Mesenchymal stem cell (in vitro differentiated cells and primary cell): ENCODE data around the gene PPP1R26.

ENCODE experiments used
- DNase-seq: peaks from one replicate; pipeline ENCODE4 v3.0.0-alpha.2; 2013
- H2AFZ ChIP-seq: one replicate; pipeline ENCODE4 v1.6.1; 2013; ENCODE audit warnings: low read depth, mild to moderate bottlenecking, control low read depth, inconsistent platforms, low read length, moderate library complexity
- H2AK5ac ChIP-seq: 2 replicates; pipeline ENCODE4 v1.6.1; 2013; ENCODE audit warnings: low read length, moderate library complexity, mild to moderate bottlenecking, inconsistent platforms; ENCODE audit not compliant: severe bottlenecking
- H2BK120ac ChIP-seq: one replicate; pipeline ENCODE4 v1.6.1; 2013; ENCODE audit warnings: low read depth, mild to moderate bottlenecking, inconsistent platforms, low read length, moderate library complexity
- H2BK12ac ChIP-seq, 2 experiments: one replicate each; pipeline ENCODE4 v1.6.1; 2013; ENCODE audit warnings: inconsistent platforms in 2 of 2, low read length in 2 of 2, mild to moderate bottlenecking in 2 of 2, moderate library complexity in 2 of 2, control low read depth in 1 of 2
- H2BK15ac ChIP-seq: one replicate; pipeline ENCODE4 v1.6.1; 2013; ENCODE audit warnings: mild to moderate bottlenecking, low read depth, inconsistent platforms; ENCODE audit not compliant: poor library complexity, severe bottlenecking
- H2BK5ac ChIP-seq: 2 replicates; pipeline ENCODE4 v1.6.1; 2013; ENCODE audit warnings: low read depth, mild to moderate bottlenecking, low read length, control low read depth, inconsistent platforms; ENCODE audit not compliant: poor library complexity, severe bottlenecking
- H3K14ac ChIP-seq, 2 experiments: one replicate each; pipeline ENCODE4 v1.6.1; 2013; ENCODE audit warnings: inconsistent platforms in 2 of 2, low read length in 2 of 2, control low read depth in 1 of 2, mild to moderate bottlenecking in 1 of 2, moderate library complexity in 1 of 2
- H3K18ac ChIP-seq, 2 experiments: one replicate each; pipeline ENCODE4 v1.6.1; 2013; ENCODE audit warnings: inconsistent platforms in 2 of 2, low read length in 2 of 2, control low read depth in 1 of 2, low read depth in 1 of 2, mild to moderate bottlenecking in 1 of 2
- H3K23ac ChIP-seq, 2 experiments: one replicate each; pipeline ENCODE4 v1.6.1; 2013; ENCODE audit warnings: inconsistent platforms in 2 of 2, low read length in 2 of 2, mild to moderate bottlenecking in 2 of 2, moderate library complexity in 2 of 2, control low read depth in 1 of 2
- H3K27ac ChIP-seq: 2 replicates; pipeline ENCODE4 v1.5.1; 2013; ENCODE audit warnings: mild to moderate bottlenecking, moderate library complexity, low read length, control low read depth, inconsistent platforms; ENCODE audit not compliant: poor library complexity, severe bottlenecking
- H3K27me3 ChIP-seq, 2 experiments: 2 replicates each; pipeline versions ENCODE4 v1.6.1 to v1.7.0; 2013; ENCODE audit warnings: low read length in 2 of 2, mild to moderate bottlenecking in 2 of 2, moderate library complexity in 2 of 2, control low read depth in 1 of 2, inconsistent platforms in 1 of 2; ENCODE audit not compliant: control insufficient read depth in 1 of 2, insufficient read depth in 1 of 2
- H3K36me3 ChIP-seq, 2 experiments: 2 replicates each; pipeline versions ENCODE4 v1.6.1 to v1.7.0; 2013; ENCODE audit warnings: low read length in 2 of 2, control low read depth in 1 of 2, inconsistent platforms in 1 of 2, low read depth in 1 of 2, mild to moderate bottlenecking in 1 of 2; ENCODE audit not compliant: insufficient read depth in 2 of 2, control insufficient read depth in 1 of 2
- H3K4ac ChIP-seq, 2 experiments: one replicate each; pipeline ENCODE4 v1.6.1; 2013; ENCODE audit warnings: inconsistent platforms in 2 of 2, low read length in 2 of 2, mild to moderate bottlenecking in 2 of 2, moderate library complexity in 2 of 2, control low read depth in 1 of 2, low read depth in 1 of 2
- H3K4me1 ChIP-seq: 2 replicates; pipeline ENCODE4 v1.6.1; 2013; ENCODE audit warnings: low read depth, low read length, control low read depth; ENCODE audit not compliant: control insufficient read depth, insufficient read depth
- H3K4me2 ChIP-seq: 2 replicates; pipeline ENCODE4 v1.6.1; 2013; ENCODE audit warnings: low read length, mild to moderate bottlenecking, inconsistent platforms; ENCODE audit not compliant: poor library complexity, severe bottlenecking
- H3K4me3 ChIP-seq, 2 experiments: 2 replicates each; pipeline versions ENCODE4 v1.5.1 to v1.7.0; 2013; ENCODE audit warnings: low read length in 2 of 2, mild to moderate bottlenecking in 2 of 2, control low read depth in 1 of 2, low read depth in 1 of 2; ENCODE audit not compliant: insufficient read depth in 1 of 2
- H3K79me1 ChIP-seq: replicated peaks from 2 replicates; pipeline ENCODE4 v1.6.1; 2013; ENCODE audit warnings: mild to moderate bottlenecking, control low read depth, low read length, inconsistent platforms; ENCODE audit not compliant: poor library complexity, severe bottlenecking
- H3K9ac ChIP-seq: 2 replicates; pipeline ENCODE4 v1.7.0; 2013; ENCODE audit warnings: mild to moderate bottlenecking, low read length, moderate library complexity
- H3K9me3 ChIP-seq: 2 replicates; pipeline ENCODE4 v1.7.0; 2013; ENCODE audit warnings: mild to moderate bottlenecking, low read length; ENCODE audit not compliant: control insufficient read depth
- H4K8ac ChIP-seq: one replicate; pipeline ENCODE4 v1.6.1; 2013; ENCODE audit warnings: inconsistent platforms, mild to moderate bottlenecking, low read length, moderate library complexity
- H4K91ac ChIP-seq: one replicate; pipeline ENCODE4 v1.6.1; 2013; ENCODE audit warnings: mild to moderate bottlenecking, low read length, inconsistent platforms
- WGBS: methylation state at CpG from one replicate; pipeline ENCODE4 v1.1.7; 2013; ENCODE audit warnings: mixed read lengths; 5-methylcytosine and 5-hydroxymethylcytosine counted together

PPP1R26 gene

DNA sequence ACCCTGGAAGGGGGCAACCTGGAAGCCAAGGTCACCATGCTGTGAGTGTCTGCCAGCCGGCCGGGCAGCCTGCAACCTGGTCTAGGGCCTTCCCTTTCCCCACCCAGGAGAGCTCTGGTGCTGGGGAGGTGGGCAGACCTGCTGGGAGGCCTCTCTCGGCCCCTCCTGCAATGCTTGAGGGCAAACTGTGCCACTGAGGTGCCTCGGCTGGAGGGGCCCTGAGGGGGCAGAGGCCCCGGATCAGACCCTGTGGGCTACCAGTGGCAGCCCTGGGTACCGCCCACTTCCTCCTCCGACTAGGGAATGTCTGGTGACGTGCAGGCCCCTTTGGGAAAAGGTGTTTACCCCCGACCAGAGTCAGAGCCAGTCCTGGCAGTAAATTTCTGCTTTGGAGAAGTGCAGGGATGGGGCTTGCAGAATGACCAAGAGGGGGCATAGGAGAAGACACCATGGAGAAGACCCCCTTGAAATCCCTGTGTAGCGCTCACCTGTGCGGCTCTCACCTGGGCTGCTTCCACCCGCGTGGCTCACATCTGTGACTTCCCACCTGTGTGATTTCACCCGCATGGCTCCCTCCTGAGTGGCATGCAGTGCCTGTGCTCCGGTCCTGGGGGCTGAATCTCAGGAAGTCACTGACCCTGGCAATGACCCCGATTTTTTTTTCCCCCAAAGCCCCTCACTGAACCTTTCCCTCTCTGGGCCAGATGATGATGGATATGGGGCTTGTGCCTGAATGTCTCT, 42.7 kb downstream of the PPP1R26 start:
- H3K18ac ChIP-seq: no peak overlapping the region

GRCh38 chr9:135522931-135523330, 43.3 kb downstream of the PPP1R26 start:
- no peak overlapping the region for H2BK12ac ChIP-seq
- no peak for DNase-seq
- H3K27ac ChIP-seq: no peak overlapping the region
- no peak overlapping the region for H3K4me2 ChIP-seq
- H3K79me1 ChIP-seq: no peaks in the 10 kb centered on the region
- H2AFZ ChIP-seq: no peak overlapping the region
- WGBS: 77% methylated on average over 17 of the region's 17 CpGs
- no peak overlapping the region for H2BK15ac ChIP-seq
- no peaks in the 10 kb centered on the region for H3K9me3 ChIP-seq
- H2BK5ac ChIP-seq: no peak overlapping the region
- H3K4ac ChIP-seq: no peak overlapping the region
- no peaks in the 10 kb centered on the region for H3K36me3 ChIP-seq
- H2AK5ac ChIP-seq: no peak overlapping the region
- H3K27me3 ChIP-seq: peaks cover 12 to 58% of the 10 kb centered on the region in 2 experiments
- peaks cover 11% of the 10 kb centered on the region for H3K4me1 ChIP-seq
- H2BK120ac ChIP-seq: no peak overlapping the region
- no peak overlapping the region for H3K18ac ChIP-seq
- H3K23ac ChIP-seq: no peak overlapping the region
- no peak overlapping the region for H4K8ac ChIP-seq
- no peak overlapping the region for H3K4me3 ChIP-seq
- no peak overlapping the region for H3K9ac ChIP-seq
- no peak overlapping the region for H4K91ac ChIP-seq
- no peak overlapping the region for H3K14ac ChIP-seq

More for the DNA sequence above, 42.7 kb downstream of the PPP1R26 start:
- H3K27me3 ChIP-seq: peaks cover 12 to 63% of the 10 kb centered on the region in 2 experiments
- DNase-seq: no peak
- H3K79me1 ChIP-seq: no peaks in the 10 kb centered on the region
- no peak overlapping the region for H3K23ac ChIP-seq
- no peak overlapping the region for H3K27ac ChIP-seq
- no peak overlapping the region for H2BK12ac ChIP-seq
- H3K4me2 ChIP-seq: no peak overlapping the region
- no peak overlapping the region for H2AK5ac ChIP-seq
- no peak overlapping the region for H3K14ac ChIP-seq
- no peak overlapping the region for H3K9ac ChIP-seq
- no peak overlapping the region for H4K91ac ChIP-seq
- no peak overlapping the region for H2BK5ac ChIP-seq
- H3K9me3 ChIP-seq: no peaks in the 10 kb centered on the region
- no peak overlapping the region for H4K8ac ChIP-seq
- peaks cover 11% of the 10 kb centered on the region for H3K4me1 ChIP-seq
- no peak overlapping the region for H2BK15ac ChIP-seq
- H3K36me3 ChIP-seq: no peaks in the 10 kb centered on the region
- no peak overlapping the region for H3K4ac ChIP-seq
- H3K4me3 ChIP-seq: no peak overlapping the region
- 80% methylated on average over 14 of the region's 16 CpGs for whole genome bisulfite sequencing
- H2BK120ac ChIP-seq: no peak overlapping the region
- H2AFZ ChIP-seq: no peak overlapping the region

- Histone ChIP-seq H3K9me3 (no peaks in the 10 kb centered on the region), H2AFZ (no peak overlapping the region), H2AK5ac (no peak overlapping the region), H2BK5ac (no peak overlapping the region), H2BK120ac (no peak overlapping the region), H2BK12ac (peak overlapping the region in 1 of 2 experiments; percentile 42), H3K18ac (no peak overlapping the region), H3K9ac (no peak overlapping the region), H3K4ac (no peak overlapping the region), H3K14ac (peak overlapping the region in 1 of 2 experiments; percentile 90), H3K23ac (no peak overlapping the region), H3K36me3 (no peaks in the 10 kb centered on the region), H3K79me1 (no peaks in the 10 kb centered on the region), H3K27me3 (peaks cover 12 to 51% of the 10 kb centered on the region in 2 experiments), H3K27ac (no peak overlapping the region), H4K8ac (no peak overlapping the region), H3K4me1 (peaks cover 11% of the 10 kb centered on the region), H3K4me3 (no peak overlapping the region), H3K4me2 (no peak overlapping the region), H4K91ac (no peak overlapping the region), H2BK15ac (peak overlapping the region; percentile 0)
- DNase-seq: no peak
- WGBS: 79% methylated on average over 21 of the region's 21 CpGs
These were observed 44.0 kb downstream of the PPP1R26 start for GRCh38 chr9:135523521-135524129.

- H3K9me3 ChIP-seq: no peaks in the 10 kb centered on the region
- no peak overlapping the region for H3K4me3 ChIP-seq
- DNase-seq: peak; percentile 60
- WGBS: 53% methylated on average over 27 of the region's 27 CpGs
- no peak overlapping the region for H2BK5ac ChIP-seq
- H3K14ac ChIP-seq: no peak overlapping the region
- no peak overlapping the region for H2BK120ac ChIP-seq
- H2BK12ac ChIP-seq: no peak overlapping the region
- no peak overlapping the region for H3K27ac ChIP-seq
- H3K4me2 ChIP-seq: no peak overlapping the region
- H4K8ac ChIP-seq: no peak overlapping the region
- peaks cover 11% of the 10 kb centered on the region for H3K4me1 ChIP-seq
- no peak overlapping the region for H4K91ac ChIP-seq
- H3K36me3 ChIP-seq: no peaks in the 10 kb centered on the region
- H3K27me3 ChIP-seq: peaks cover 12 to 51% of the 10 kb centered on the region in 2 experiments
- H2BK15ac ChIP-seq: no peak overlapping the region
- no peak overlapping the region for H3K9ac ChIP-seq
- no peak overlapping the region for H3K4ac ChIP-seq
- no peaks in the 10 kb centered on the region for H3K79me1 ChIP-seq
- no peak overlapping the region for H2AFZ ChIP-seq
- H3K23ac ChIP-seq: no peak overlapping the region
- H3K18ac ChIP-seq: no peak overlapping the region
- H2AK5ac ChIP-seq: no peak overlapping the region
These were observed 44.7 kb downstream of the PPP1R26 start for GRCh38 chr9:135524130-135524861.
